ENCODE data around the gene PLD5.

Gene PLD5

DNA sequence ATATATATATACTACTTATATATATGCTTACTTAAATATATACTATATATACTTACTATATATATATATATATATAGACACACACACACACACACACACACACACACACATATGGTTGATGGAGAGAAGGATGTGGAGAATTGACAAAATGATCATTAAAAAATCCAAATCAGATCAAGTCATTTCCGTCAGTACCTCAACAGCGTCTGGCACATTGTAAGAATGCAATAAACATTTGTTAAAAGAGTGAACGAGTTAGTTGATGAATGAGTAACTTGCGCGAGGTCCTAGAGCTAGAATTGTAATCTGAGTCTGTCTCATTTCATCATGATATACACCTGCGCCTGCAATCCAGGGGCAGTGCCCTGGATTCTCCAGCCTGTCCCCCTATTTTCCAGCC, 282.6 kb downstream of the PLD5 start:
- in situ Hi-C loops (cut with MboI; ENCODE audit: low pct_unique_long_range_greater_than_20kb, low sequenced_read_pairs, unreplicated experiment) = no loop called here
- TF ChIP-seq CTCF (IDR thresholded peaks at IDR 0.05; ENCODE audit: extremely low read depth, insufficient read depth, missing control alignments) = no peak
- DNase-seq (ENCODE audit: low spot score) = no peak

DNA sequence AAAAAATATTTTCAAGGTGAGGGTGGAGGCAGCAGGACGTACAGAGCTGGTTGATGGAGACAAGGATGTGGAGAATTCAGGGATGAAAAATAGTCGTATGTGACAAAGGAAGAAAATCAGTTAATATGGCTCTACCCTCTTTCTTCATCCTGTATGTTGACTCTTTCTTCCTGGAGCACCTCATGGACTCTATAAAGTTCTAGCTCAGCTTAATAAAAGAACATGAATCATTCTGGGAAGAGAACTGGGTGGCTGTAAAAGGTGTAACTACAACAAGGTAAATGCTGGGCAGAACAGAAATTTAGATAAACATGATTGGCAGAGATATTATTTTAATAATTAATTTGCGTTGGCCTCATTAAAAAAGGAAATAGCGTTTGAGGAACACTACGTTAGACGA, 283.8 kb downstream of the PLD5 start:
- no peak for TF ChIP-seq CTCF (IDR thresholded peaks at IDR 0.05; ENCODE audit: extremely low read depth, insufficient read depth, missing control alignments)
- no peak for DNase-seq (ENCODE audit: low spot score)
- in situ Hi-C loops (cut with MboI; ENCODE audit: low pct_unique_long_range_greater_than_20kb, low sequenced_read_pairs, unreplicated experiment) = no loop called here

GRCh38 chr1:242240077-242240476, 284.4 kb downstream of the PLD5 start:
- in situ Hi-C loops (cut with MboI; ENCODE audit: low pct_unique_long_range_greater_than_20kb, low sequenced_read_pairs, unreplicated experiment) = no loop called here
- no peak for DNase-seq (ENCODE audit: low spot score)
- no peak for TF ChIP-seq CTCF (IDR thresholded peaks at IDR 0.05; ENCODE audit: extremely low read depth, insufficient read depth, missing control alignments)

GRCh38 chr1:242239398-242239797, 285.1 kb downstream of the PLD5 start:
- TF ChIP-seq CTCF (IDR thresholded peaks at IDR 0.05; ENCODE audit: extremely low read depth, insufficient read depth, missing control alignments) = no peak
- in situ Hi-C loops (cut with MboI; ENCODE audit: low pct_unique_long_range_greater_than_20kb, low sequenced_read_pairs, unreplicated experiment) = no loop called here
- no peak for DNase-seq (ENCODE audit: low spot score)

- in situ Hi-C loops (cut with MboI; ENCODE audit: low pct_unique_long_range_greater_than_20kb, low sequenced_read_pairs, unreplicated experiment) = no loop called here
- DNase-seq (ENCODE audit: low spot score) = no peak
- no peak for TF ChIP-seq CTCF (IDR thresholded peaks at IDR 0.05; ENCODE audit: extremely low read depth, insufficient read depth, missing control alignments)
Measured at GRCh38 chr1:242237051-242237450, 287.4 kb downstream of the PLD5 start.

- in situ Hi-C loops (cut with MboI; ENCODE audit: low pct_unique_long_range_greater_than_20kb, low sequenced_read_pairs, unreplicated experiment) = no loop called here
- DNase-seq (ENCODE audit: low spot score) = no peak
- TF ChIP-seq CTCF (IDR thresholded peaks at IDR 0.05; ENCODE audit: extremely low read depth, insufficient read depth, missing control alignments) = no peak
Measured at GRCh38 chr1:242228991-242229390, 295.5 kb downstream of the PLD5 start.

Data from GM13977 (cell line).